K562 treated with DMSO at 1 percent for 12 hours (cell line): ENCODE results near the gene ANKDD1A. TPM values are rescaled to one million over a fixed set of nuclear protein-coding genes. Genes with fewer than 3 reads are reported as not detected.

Experiments
- total RNA-seq: library from RNA; unstranded; fragments of 300-600 nt; gene quantifications from 2 replicates; pipeline ENCODE4 v1.2.3, GENCODE V29; 2022; ENCODE audit not compliant: insufficient read depth

ANKDD1A gene
- 1.00 TPM in 1 of 2 replicates, not detected in the other for total RNA-seq

GRCh38 chr15:64911311-64912186 is at the start of gene ANKDD1A:
Gene ANKDD1A (plus strand): TSS chr15:64911902. CDS start chr15:64911931, 29 bp downstream.

DNA sequence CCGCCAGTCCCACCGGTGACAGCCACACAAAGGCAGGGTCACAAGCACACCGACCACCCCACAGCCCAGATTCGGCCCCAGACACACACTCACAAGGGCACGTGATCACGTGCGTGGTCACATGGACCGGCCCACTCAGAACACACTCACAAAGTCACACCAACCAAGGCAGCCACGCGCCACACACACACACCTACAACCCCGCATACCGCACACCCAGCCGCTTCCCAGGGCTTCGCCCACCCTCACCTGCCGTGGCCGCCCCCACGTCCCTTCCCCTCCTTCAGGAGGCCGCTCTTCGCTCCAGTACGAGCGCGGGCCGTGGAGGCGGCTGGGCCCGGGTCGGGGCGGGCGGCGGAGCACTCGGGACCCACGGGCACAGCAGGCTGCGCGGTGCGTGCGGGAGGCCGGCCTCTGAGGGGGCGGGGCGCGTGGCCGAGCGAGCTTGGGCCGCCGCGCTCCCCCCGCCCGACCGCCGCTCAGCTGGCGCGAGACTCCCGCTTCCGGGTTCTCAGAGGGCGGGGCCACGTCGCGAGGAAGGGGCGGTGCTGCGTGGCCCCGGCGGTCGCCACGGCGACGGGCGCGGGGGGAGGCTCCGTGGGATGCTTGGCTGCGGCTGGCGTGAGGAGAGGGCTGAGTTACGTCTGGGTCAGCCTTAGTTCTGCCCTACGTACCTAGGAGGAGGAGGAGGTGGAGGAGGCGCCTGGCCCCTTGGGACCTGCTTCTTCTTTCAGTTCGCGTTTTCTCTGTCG is 77.9 kb downstream of the ANKDD1A start, which contains the start of gene SPG21:
Gene SPG21, minus strand, starts transcription at position 499 of the 752 bp plus-strand sequence. CDS start 6,345 bp downstream, outside the sequence.

Other genes with a start within 250 kb of the ANKDD1A start
- gene RBPMS2, start 136.3 kb upstream of the ANKDD1A start, total RNA-seq, result 1.0 and 1.8 TPM in 2 replicates
- gene PIF1, start 86.3 kb upstream of the ANKDD1A start, total RNA-seq, result 15.0 and 16.6 TPM in 2 replicates
- gene PLEKHO2, start 70.0 kb upstream of the ANKDD1A start, total RNA-seq, result 7.5 and 13.0 TPM in 2 replicates
- gene SPG21, start 78.0 kb downstream of the ANKDD1A start, total RNA-seq, result 67.4 and 100 TPM in 2 replicates
- gene MTFMT, start 117.7 kb downstream of the ANKDD1A start, total RNA-seq, result 8.3 and 14.3 TPM in 2 replicates
- not detected in 2 replicates for gene SLC51B, start 133.5 kb downstream of the ANKDD1A start, total RNA-seq
- gene RASL12, start 156.1 kb downstream of the ANKDD1A start, total RNA-seq, result not detected in 2 replicates
- not detected in 2 replicates for gene KBTBD13, start 164.8 kb downstream of the ANKDD1A start, total RNA-seq
- gene UBAP1L, start 203.3 kb downstream of the ANKDD1A start, total RNA-seq, result 0.81 and 1.6 TPM in 2 replicates
- gene PDCD7, start 221.9 kb downstream of the ANKDD1A start, total RNA-seq, result 24.1 and 42.2 TPM in 2 replicates